ENCODE measurements around the gene WDR7. TPM values are rescaled to one million over a fixed set of nuclear protein-coding genes. Genes with fewer than 3 reads are reported as not detected.

The WDR7 gene
- total RNA-seq, 1 donor from 2014 or later, result 28.1 TPM

DNA sequence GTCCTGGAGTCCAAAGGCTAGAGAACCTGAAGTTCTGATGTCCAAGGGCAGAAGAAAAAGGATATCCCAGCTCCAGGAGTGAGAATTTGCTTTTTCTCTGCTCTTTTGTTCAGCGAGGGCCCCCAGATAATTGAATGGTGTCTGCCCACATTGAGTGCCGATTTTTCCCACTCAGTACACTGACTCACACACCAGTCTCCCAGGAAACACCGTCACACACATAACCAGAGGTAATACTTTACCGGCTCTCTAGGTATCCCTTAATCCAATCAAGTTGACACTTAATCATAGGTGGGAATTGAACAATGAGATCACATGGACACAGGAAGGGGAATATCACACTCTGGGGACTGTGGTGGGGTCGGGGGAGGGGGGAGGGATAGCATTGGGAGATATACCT, 161.5 kb downstream of the WDR7 start:
- no peak for DNase-seq

DNA sequence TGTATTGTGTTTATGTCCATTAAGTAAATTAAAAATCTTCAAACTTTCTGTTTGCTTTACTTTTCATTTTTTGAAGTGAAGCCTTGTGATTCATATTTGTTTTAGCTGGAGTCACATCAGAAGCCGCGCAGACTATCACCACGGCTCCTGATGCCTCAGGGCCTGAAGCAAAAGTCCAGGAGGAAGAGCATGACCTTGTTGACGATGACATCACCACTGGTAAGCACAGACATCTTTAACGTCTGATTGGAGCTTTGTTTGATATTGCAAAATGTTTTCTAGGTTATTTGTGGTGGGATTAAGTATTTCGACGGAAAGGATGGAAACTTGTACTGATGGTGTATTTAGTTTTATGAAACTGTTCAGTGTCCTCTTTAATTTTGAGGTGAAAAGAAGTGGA, 164.8 kb downstream of the WDR7 start:
- no peak for DNase-seq

DNA sequence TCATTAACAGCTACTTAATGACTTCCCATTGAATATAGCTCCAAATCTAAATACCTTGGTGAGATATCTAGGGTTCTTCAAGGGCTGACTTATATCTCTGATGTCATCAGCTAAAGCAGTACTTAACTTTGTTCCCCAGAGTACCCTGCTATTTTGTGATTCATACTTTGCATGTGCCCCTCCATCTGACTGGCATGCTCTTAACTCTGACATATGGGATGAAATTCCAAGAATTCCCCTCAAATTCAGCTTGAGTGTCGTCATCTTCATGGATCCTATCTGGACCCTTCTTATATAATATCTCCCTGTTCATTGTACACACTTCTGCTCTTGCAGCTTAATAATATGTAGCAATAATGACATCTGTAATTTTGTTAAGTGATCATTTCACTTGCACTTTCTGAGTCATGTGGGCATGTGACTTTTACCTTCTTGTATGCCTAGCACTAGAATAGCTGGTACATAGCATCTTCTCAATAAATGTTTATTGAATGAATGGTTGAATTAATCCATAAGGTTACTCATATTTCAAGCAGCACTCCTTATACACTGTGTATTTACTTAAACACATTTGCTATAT, 172.9 kb downstream of the WDR7 start:
- no peak for DNase-seq

DNA sequence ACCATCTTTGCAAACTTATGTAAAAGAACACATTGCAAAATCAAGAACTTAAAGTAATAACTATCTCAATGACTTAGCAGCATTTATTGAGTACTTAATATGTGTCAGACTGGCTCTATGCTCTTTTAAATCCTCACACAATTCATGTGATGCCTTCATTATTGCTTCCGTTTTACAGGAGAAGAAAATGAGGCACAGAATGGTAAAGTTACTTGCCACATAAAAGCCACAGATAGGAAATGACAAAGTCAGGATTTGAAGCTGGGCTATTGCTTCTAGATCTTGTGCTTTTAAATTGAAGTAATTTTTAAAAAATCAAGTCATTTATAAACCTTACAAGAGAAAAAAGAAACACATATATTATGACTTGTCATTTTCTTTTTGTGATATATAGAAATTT, 174.2 kb downstream of the WDR7 start:
- no peak for DNase-seq

DNA sequence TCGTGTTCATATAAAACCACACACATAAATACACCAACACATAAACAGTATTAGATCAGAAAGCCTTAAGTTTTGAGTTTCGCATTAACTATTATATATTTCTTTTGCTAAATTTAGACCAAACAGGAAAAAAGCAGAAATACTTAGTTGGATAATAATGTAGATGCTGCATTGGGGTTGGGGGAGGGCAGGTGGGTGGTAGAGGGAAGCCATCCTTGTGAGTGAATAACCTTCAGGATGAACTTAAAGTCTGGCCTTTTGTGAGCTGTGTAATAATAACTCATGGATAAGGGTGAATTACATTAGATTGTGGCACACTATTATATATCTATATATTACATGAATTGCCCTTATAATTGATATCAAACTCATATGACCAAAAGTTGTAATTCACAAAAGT, 174.7 kb downstream of the WDR7 start:
- DNase-seq, result no peak

DNA sequence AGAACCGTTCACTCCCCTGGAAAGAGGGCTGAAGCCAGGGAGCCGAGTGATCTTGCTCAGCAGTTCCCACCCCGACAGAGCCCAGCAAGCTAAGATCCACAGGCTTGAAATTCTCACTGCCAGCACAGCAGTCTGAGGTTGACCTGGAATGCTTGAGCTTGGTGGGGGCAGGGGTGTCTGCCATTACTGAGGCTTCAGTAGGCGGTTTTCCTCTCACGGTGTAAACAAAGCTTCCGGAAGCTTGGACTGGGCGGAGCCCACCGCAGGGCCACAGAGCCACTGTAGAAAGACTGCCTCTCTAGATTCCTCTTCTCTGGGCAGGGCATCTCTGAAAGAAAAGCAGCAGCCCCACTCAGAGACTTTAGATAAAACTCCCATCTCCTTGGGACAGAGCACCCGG, 180.8 kb downstream of the WDR7 start:
- no peak for DNase-seq

DNA sequence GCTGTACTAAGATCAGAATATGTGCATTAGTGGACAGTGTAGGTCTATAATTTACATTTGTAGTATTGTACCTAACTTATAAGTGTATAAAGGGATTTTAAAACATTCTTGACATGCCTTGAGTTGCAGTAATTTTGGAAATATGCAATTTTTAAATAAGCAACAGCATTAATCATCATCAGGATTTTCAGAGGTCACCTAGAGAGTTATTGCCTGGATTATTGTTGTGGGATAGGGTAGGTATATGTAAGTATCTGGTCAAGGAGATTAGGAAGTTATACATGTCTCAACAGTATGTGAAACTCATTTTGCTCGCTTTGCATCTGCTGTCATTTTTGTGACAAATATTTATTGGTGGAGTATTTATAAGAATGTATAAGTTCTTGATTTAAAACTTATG, 184.2 kb downstream of the WDR7 start:
- no peak for DNase-seq

DNA sequence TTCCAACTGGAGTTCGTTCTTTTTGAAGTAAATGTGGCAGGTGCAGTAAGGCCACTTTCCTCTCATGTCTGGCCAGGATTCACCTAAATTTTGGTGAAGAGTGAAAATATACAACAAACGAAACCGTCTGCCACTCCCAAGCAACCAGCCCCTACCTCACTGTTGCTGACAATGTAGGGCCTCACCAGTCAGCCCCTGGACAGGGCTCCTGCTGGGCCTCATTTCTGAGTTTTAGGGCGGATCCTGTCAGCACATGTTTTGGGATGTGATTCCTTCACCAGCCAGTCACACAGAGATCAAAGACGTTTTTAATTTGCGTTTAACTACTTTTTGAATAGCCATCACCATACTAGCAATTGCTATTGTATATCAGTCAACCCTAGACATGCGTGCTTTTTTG, 185.0 kb downstream of the WDR7 start:
- no peak for DNase-seq

DNA sequence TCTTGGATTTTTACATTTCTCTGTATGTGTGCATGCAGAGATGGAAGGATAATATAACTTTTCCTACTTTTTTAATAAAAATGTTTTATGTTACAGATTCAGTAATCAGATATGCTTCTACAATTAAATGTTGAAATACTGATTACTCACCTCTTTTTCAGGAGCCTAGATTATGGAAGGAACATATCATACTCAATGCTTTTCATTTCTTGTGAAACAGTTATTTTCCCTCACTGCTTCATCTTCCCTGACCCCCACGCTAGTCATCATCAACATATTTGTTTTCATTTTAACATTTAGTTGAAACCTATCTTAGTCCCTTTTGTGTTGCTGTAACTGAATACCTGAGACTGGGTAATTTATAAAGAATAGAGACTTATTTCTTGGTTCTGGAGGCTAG, 190.7 kb downstream of the WDR7 start:
- DNase-seq, result no peak

DNA sequence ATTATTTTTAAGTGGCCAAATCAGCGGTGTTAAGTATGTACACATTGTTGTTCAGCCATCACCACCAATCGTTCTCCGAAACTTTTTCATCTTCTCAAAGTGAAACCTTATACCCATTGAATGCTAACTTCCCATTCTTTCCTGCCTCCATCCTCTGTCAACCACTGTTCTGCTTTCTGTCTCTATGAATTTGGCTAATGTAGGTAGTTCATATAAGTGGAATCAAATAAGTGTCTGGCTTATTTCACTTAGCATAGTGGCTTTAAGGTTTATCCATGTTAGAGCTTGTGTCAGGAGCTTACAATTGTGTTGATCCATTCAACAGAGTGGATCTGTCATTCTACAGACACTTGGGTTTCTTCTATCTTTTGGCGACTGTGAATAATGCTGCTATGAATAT, 192.1 kb downstream of the WDR7 start:
- no peak for DNase-seq

DNA sequence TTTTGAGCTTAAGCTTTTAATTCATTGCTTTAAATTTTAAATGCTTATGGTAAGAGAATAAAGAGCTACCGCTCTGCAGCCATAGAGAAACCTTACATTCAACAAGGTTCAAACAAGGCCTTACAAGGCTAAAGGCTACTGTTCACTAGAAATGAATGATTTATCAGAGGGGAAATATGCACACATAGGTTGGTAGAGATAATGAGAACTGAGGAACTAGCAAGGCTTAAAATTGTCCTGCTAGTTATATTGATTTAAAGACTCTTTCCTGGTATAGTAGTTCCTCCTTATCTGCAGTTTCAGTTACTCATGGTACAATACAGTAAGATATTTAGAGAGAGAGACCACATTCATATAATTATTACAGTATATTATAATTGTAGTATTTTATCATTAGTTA, 193.4 kb downstream of the WDR7 start:
- DNase-seq, result no peak

DNA sequence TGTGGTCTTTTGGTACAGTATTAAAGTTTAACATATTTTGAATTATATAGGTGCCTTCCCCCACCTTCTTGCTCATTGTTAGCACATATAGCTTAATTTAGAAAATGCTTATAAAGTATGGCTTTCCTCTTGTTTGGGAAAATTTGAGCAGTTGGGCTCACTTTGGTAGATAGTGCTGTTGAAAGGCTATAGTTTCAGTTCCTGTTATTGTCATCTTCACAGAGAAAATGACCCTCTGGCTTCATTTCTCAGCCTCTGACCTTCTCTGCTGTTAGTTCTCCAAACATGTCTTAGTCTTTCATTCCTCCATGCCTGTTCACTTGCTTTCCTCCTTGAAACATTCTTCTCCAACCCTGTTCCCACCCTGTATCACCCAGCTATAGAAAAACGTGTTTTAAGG, 200.6 kb downstream of the WDR7 start:
- no peak for DNase-seq

DNA sequence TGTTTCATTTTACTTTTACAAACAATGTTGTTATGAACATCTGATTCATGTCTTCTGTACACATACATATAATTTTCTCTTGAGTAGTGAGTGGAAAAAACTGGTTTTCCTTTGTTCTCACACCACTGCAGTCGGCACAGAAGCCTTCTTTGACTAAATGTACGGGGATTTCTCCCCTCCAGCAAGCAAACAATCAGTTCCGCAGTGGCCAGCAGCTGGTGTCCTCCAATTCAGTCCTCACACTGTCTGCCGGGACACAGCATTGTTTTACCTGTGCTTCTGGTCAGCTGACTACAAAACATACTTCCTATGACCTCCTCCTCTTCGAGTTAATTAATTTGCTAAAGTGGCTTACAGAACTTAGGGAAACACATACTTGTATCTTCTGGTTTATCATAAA, 202.8 kb downstream of the WDR7 start:
- DNase-seq, result no peak

DNA sequence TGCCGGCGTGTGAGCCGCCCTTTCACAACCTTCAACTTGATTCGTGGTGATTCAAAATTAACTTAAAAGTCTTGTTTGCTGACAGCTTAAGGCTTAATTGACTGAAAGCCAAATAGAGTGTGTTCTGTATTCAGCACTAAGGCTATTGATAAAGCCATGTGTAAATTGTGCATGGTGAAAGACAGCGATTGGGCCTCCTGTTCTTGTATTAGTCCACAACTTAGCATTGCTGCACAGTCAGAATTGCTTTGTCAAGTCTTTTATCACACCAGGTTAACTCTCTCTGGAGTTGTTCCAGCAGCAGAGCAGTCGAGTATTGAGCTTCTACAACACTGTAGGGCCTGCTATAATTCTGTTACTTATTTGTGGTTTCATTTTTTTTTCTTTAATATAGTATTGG, 210.1 kb downstream of the WDR7 start:
- DNase-seq, result no peak

DNA sequence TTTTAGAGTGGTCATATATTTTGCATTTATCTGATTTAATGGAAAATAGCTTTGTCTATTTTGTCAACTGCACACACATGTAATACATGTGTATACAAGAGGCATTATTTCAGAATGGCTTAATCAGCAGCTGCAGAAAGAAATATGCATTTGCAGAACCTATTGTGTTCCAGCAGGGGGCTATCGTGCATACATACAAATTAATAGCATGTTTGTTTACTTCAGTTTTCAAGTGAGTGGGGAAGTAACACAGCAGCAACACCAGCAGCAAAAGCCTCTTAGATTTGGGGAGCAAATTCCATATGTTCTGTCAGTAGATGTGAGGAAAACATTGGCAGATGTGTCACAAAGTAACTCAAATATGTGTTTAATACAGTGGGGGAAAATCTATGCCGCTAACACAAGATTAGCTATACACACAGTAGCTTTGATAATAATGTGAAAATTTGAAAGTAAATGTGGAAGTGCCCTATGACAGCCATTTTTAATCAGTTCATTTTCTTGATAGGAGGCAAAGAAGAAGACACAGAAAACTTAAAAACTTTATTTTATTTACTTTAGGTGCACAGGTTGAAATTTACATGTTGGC, 218.1 kb downstream of the WDR7 start:
- peak; percentile 75 for DNase-seq

DNA sequence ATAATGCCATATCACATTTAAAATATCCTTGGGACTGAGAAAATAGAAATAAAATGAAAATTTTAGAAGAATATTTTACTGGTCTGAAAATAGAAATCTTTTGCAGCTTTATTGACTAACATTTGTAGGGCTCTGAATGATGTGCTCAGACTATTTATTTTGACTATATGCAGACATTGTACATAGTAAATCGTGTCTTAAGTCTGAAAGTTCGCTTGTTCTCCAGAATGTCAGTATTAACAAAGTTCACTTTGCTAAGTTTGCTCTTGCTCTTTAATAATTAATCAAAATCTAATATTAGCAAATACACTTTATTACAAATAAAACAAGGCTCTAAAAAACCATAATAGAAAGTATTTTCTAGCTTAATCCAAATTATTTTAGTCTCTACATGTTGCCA, 219.8 kb downstream of the WDR7 start:
- no peak for DNase-seq

DNA sequence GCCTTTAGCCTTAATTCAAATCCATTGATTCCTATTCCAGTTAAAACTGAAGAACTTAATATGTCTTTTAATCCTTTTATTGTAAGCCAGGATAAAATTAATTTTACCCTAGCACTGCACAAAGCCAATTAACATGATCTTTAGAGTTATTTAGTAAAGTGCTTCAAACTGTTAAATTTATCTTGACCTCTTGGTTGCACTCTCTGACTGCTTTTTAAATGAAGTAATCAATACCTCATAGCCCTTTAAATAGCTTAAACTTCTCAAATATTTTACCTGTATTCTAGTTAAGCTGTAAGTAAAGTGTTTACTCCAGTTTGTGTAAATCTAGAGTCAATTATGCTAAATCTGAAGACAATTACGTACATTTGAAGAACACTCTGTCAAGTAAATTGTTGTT, 221.0 kb downstream of the WDR7 start:
- no peak for DNase-seq

DNA sequence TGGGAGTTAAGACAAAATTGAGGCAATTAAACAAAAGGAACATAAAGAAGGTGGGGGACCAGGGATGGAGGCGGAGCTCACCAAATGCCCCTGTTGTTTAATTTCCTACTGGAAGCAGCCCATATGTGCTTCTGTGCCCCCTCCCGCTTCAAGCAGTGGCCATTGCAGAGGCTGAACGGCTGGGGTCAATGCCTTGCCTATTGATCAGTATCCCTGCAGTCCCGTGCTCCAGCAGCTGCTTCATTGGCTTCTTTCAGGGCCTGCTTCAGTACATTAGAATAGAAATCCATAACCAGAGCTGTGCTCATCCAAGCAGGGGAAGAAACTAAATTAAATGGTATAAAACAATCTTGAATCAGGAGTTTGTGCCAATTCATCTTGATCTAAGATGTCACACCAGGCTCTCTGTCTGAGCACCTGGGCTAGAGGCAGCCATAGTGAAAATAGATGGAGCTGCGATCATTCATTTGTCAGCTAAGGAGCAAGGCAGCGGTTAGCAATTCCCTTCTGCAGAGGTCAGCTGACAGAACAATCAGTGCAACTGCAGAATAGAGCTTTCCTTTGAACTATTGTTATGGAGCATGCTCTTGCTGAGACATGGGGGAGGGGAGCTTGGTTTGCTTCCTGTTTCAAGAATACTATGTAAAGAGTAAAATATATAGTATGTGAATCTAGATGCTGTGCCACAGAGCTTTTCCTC, 222.4 kb downstream of the WDR7 start:
- peak; percentile 79 for DNase-seq

DNA sequence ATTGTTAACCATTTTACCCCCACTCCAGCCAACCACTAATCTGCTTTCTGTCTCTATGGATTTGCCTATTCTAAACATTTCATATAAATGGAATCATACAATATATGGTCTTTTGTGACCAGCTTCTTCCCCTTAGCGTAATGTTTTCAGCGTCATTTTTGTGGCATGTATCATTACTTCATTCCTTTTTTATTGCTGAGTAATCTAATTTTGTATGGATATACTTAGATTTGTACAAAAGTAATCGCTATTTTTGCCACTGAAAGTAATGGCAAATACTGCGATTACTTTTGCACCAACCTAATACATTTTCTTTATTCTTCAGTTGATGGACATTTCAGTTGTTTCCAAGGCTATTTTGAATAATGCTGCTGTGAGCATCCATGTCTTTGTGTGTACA, 227.6 kb downstream of the WDR7 start:
- DNase-seq, result no peak

DNA sequence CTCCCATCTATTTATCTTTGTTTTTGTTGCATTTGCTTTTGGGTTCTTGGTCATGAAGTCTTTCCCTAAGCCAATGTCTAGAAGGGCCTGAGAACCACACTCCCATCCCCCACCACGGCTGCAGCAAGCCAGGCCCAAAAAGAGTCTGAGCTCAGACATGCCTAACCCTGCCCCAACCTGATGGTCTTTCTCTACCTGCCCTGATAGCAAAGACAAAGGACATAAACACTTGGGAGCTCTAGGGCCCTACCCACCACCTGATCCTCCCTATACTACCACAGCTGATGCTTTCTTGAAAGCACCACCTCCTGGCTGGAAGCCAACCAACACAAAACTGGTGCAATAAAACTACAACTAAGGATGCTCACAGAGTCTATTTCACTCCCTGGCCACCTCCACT, 233.4 kb downstream of the WDR7 start:
- DNase-seq, result no peak

DNA sequence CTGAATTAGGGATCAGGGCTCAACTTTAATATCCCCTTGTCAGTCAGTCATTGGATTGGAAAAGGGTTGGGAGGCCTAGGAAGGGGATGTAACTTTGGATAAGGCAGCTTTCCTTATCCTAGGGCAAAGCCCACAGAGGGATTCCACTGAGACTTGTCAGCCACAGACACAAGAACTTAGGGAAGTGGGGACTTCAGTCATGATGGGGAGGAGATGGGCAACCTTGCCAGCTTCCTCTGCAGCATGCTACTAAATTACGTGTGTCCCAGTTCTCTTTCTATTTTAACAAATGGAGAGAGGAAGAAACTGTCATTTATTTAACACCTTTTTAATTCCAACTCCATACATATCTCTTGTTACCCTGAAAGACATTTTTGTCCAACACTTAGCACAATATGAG, 237.8 kb downstream of the WDR7 start:
- DNase-seq, result no peak

DNA sequence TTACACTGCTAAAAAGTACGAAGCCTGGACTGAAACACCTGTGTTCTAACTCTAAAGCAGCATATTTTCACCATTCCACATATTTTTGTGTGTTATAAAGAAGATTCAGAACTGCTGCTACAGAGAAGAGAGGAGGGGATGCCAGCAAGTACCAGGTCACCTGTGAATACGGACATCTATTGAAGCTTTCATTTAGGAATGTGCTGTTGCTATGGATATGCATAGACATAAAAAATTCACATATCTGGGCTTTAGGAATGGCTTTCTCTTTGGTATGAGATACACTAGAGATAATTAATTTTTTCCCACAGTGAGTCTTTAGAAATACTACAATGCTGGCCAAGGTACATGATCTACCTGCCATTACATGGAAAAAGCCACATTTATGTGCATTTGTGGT, 238.5 kb downstream of the WDR7 start:
- no peak for DNase-seq

DNA sequence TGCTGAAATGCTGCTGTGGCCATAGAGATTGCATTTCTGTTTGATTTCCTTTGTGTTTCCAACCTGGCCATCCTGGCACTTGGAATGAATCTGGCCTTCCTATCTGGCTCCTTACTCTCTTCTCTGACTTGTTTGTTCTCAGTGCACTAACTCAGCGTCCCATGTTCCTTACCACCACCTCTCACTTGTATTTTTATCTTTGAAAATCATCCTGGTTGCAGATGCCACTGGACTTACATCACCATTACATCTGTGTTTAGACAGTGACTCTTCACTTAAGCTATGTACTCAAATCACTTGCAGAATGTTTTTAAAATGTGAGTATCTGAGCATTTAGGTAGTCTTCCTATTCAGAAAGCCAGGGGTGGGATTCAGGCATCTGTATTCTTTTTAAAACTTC, 239.5 kb downstream of the WDR7 start:
- peak; percentile 70 for DNase-seq

DNA sequence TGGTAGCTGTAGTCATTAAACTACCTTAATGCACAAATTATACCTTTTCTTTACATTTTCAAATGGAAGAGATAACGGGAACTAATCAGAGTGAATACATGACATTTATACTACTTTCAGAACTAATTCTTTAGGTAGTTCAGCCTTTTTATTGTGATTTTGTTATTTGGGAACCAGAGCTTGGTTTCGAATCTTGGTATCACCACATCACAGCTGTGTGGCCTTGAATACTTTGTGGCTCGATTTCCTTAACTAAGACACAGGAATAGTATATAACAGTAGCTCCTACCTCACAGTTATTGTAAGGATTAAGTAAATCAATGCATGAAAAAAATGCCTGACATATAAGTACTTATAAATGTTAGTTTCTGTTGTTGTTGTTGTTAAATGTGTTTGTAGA, 240.0 kb downstream of the WDR7 start:
- DNase-seq, result peak; percentile 26

DNA sequence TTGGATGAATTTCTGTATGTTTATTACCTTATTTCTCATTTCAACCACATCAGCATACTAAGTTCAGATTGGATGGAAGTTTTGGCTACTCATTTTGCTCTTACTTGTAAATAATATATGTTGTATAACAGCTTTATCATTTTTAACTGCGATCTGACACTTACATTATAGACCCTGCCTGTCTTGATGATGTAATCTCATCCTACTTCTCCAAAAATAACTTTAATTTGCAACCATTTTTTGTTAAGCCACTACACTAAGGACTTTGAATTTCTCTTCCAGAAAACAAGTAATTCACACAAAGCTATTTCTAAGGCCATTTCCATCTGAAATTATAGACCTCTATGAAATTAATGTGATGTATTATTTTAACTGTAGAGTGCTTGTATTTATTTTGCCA, 240.7 kb downstream of the WDR7 start:
- DNase-seq, result no peak

Data from dermis blood vessel endothelial cell (primary cell).